Erythroblast (primary cell): ENCODE results near the gene NARF.

Experiments used
- GATA1 ChIP-seq: IDR thresholded peaks from 2 replicates; pipeline ENCODE4 v1.6.1; 2011; ENCODE audit warnings: low read depth, mild to moderate bottlenecking, control low read depth, low read length, moderate library complexity
- POLR2A ChIP-seq: IDR thresholded peaks from 2 replicates; pipeline ENCODE4 v1.6.1; 2011; ENCODE audit warnings: mild to moderate bottlenecking, low read length

DNA sequence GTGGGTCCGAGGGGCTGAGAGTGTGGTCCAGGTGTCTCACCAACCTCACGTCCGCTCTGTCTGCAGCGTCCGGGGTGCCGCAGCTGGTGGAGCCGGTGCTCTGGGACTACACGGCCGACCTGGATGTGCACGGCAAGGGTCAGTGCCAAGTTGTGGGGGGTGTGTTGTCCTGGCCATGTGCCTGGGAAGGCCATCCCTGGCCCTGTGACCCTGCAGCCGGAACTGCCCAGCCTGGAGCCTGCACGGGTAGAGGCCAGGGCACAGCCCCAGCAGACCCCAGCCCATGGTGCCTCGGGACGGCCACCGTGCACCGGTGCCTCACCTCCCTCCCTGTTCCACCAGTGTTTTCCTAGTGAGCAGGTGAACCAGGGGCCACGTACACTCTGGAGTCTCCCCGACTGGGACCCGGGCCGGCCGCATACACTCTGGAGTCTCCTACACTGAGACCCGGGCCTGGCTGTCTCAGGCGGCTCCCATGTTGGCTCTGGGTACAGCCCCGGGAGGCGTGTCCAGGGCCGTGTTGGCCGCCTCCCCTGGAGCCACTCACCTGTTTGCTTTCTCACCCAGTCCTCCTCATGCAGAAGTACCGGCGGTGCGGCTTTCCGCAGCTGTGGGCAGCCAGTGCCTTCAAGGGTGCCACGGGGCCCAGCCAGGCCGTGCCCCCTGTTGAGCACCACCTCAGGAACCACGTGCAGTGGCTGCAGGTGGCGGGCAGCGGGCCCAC is 21.8 kb upstream of the NARF start:
- TF ChIP-seq POLR2A: no peak
- TF ChIP-seq GATA1: no peak
